PFSK-1 (cell line): ENCODE data around the gene ST7L.

ENCODE experiments used
- FOXP2 ChIP-seq: optimal IDR thresholded peaks from 2 replicates; pipeline ENCODE3; 2011; ENCODE audit warnings: borderline replicate concordance, control low read depth, inconsistent platforms; ENCODE audit not compliant: insufficient read depth; ENCODE audit errors: extremely low read length, extremely low read depth
- POLR2AphosphoS5 ChIP-seq: IDR thresholded peaks from 2 replicates; pipeline ENCODE4 v1.6.1; 2012; ENCODE audit warnings: low read depth, mild to moderate bottlenecking, control low read depth, low read length, moderate library complexity
- SIN3A ChIP-seq: IDR thresholded peaks from 2 replicates; pipeline ENCODE4 v1.6.1; 2012; ENCODE audit warnings: mild to moderate bottlenecking, low read length, moderate library complexity, borderline replicate concordance; ENCODE audit not compliant: insufficient read depth
- TAF1 ChIP-seq: IDR thresholded peaks from 2 replicates; pipeline ENCODE4 v1.6.1; 2012; ENCODE audit warnings: low read length, control low read depth, borderline replicate concordance; ENCODE audit not compliant: insufficient read depth
- TF ChIP-seq, protein P1 (sequence below), 2 experiments: IDR thresholded peaks; 2 replicates each; pipeline versions ENCODE4 v1.6.1 to v1.8.0; 2011 to 2012; ENCODE audit warnings: low read depth in 2 of 2, low read length in 2 of 2, control low read depth in 1 of 2, inconsistent platforms in 1 of 2, mild to moderate bottlenecking in 1 of 2, moderate library complexity in 1 of 2; ENCODE audit not compliant: insufficient read depth in 1 of 2

ST7L gene

GRCh38 chr1:112629256-112629655 is 10.3 kb upstream of the ST7L start:
- TF ChIP-seq, protein P1, sequence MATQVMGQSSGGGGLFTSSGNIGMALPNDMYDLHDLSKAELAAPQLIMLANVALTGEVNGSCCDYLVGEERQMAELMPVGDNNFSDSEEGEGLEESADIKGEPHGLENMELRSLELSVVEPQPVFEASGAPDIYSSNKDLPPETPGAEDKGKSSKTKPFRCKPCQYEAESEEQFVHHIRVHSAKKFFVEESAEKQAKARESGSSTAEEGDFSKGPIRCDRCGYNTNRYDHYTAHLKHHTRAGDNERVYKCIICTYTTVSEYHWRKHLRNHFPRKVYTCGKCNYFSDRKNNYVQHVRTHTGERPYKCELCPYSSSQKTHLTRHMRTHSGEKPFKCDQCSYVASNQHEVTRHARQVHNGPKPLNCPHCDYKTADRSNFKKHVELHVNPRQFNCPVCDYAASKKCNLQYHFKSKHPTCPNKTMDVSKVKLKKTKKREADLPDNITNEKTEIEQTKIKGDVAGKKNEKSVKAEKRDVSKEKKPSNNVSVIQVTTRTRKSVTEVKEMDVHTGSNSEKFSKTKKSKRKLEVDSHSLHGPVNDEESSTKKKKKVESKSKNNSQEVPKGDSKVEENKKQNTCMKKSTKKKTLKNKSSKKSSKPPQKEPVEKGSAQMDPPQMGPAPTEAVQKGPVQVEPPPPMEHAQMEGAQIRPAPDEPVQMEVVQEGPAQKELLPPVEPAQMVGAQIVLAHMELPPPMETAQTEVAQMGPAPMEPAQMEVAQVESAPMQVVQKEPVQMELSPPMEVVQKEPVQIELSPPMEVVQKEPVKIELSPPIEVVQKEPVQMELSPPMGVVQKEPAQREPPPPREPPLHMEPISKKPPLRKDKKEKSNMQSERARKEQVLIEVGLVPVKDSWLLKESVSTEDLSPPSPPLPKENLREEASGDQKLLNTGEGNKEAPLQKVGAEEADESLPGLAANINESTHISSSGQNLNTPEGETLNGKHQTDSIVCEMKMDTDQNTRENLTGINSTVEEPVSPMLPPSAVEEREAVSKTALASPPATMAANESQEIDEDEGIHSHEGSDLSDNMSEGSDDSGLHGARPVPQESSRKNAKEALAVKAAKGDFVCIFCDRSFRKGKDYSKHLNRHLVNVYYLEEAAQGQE (IDR thresholded peaks at IDR 0.05; ENCODE audit: insufficient read depth in 1 of 2, low read depth in 2 of 2, low read length in 2 of 2), result no peak

GRCh38 chr1:112628516-112628915 is 9.6 kb upstream of the ST7L start:
- no peak for TF ChIP-seq POLR2AphosphoS5

GRCh38 chr1:112626887-112627286 is 7.9 kb upstream of the ST7L start:
- TF ChIP-seq, protein P1 (IDR thresholded peaks at IDR 0.05; ENCODE audit: insufficient read depth in 1 of 2, low read depth in 2 of 2, low read length in 2 of 2), result no peak
- TF ChIP-seq SIN3A, result no peak

DNA sequence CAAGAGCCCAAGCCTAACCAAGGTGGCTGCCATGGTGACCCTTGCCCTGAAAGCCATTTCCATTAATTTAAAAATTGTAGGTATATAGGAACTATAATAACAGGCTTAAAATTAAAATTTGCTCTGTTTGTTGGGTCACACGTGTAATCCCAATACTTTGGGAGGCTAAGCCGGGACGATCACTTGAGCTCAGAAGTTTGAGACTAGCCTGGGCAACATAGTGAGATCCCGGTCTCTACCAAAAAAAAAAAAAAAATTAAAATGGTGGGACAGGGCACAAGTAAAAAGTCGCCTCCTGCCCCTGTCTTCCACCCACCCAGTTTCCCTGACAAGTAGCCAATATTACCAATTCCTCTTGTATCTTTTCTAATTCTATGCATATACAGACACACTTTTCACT is 7.3 kb upstream of the ST7L start:
- TF ChIP-seq FOXP2 (no peak), SIN3A (no peak), POLR2AphosphoS5 (no peak), TAF1 (no peak)
- TF ChIP-seq, protein P1 (IDR thresholded peaks at IDR 0.05; ENCODE audit: insufficient read depth in 1 of 2, low read depth in 2 of 2, low read length in 2 of 2), result no peak

GRCh38 chr1:112625696-112626095 is 6.8 kb upstream of the ST7L start:
- TF ChIP-seq FOXP2 (no peak), SIN3A (no peak)
- TF ChIP-seq, protein P1 (IDR thresholded peaks at IDR 0.05; ENCODE audit: insufficient read depth in 1 of 2, low read depth in 2 of 2, low read length in 2 of 2), result no peak

DNA sequence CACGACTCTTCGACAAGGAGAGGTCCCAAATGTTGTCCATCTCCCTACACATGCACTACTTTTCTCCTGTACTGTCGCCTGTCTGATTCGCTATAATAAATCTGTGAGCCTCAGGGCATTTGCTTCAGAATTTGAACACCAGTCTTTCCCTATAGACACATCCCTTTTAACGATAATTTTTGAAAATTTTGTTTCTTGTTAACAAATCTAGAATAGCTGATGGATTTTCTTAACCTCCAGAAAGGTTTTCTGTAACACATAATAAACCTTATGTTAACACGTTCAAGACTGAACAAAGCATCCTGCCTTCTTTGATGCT is 1.4 kb upstream of the ST7L start:
- TF ChIP-seq SIN3A, result no peak
- no peak for TF ChIP-seq POLR2AphosphoS5
